HG02571 (cell line): ENCODE measurements around the gene IL20RB.
"Not testable (repeated sequence)": the region's sequence is repeated elsewhere in the genome, so short reads cannot be mapped to it uniquely, and the experiment has no call there.

Source experiments
- ATAC-seq: cut with Tn5 transposase; IDR thresholded peaks from one replicate; pipeline ENCODE4 v1.9.1; 2021; ENCODE audit warnings: mild to moderate bottlenecking, moderate library complexity; ENCODE audit not compliant: unreplicated experiment

Gene IL20RB

DNA sequence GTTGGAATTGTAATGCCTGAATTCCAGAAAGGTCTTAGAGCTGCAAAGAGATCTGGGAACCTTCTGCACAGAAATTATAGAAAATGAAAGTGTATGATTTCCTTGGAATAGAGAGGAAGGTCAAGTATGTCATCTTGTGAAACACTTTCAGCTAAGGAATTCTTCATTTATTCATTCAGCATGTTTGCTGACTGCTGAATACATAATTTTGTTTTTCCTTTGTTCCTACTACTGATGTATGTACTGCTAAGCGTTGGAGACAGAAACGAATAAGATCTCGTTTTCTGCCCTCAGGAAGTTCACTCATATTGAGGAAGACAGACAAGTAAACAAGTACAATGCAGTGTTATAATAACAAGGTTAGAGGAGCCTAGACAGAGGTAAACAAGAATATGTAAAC lies 14.3 kb upstream of the IL20RB start:
- no peak for ATAC-seq

DNA sequence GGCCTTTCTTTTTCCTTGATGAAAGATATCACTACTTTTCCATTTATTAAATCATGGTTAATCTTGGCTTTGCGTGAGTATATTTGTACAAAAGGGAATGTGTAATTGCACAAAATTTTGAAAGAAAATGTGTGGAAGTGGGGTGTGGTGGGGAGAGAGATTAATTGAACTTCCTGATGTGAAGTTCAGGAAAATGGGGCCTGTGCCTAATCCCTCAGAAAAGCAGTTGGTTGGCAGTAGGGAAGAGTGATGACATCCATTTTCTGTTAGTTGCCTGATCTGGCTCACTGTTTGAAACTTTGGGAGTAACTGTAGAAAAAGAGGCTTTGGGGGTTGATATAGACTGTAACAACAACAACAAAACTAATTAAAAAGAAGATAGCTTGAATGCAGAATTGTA lies 10.8 kb upstream of the IL20RB start:
- ATAC-seq: no peak

DNA sequence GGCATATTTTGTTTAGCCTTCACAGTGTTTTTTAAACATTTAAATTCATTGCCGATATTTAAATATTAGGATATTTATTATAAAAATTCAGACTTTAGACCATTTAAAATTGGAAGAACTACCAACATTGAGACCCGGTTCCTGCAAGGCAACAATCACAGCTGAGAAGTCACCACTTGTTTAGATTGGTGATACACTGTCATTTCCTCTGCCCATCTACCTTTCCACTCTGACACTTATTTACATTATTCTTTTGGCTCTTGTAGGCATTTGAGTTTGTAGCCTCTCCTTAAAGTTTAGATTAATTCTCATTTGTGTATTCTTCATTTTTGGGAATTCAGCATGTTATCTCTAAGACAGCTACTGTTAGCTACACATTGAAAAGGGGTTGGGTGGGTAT lies 10.3 kb upstream of the IL20RB start:
- no peak for ATAC-seq

DNA sequence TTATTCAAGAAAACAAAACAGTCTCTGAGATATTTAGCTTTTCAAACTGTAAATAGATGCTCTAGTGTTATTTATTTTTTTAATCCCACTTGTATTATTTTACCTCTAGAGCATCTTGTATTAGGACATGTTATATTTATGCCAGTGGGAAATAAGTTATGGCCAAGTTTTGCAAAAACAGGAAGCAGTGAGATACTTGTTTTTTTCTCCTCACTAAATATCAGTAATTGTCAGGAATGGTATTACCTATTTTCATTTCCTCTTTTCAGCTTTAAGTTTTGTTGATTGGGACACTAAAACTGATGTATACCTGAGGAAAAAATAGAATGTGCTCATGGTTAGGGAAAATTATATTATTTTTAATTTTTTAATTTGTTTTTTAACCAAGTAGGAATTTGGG lies 8.6 kb upstream of the IL20RB start:
- no peak for ATAC-seq

DNA sequence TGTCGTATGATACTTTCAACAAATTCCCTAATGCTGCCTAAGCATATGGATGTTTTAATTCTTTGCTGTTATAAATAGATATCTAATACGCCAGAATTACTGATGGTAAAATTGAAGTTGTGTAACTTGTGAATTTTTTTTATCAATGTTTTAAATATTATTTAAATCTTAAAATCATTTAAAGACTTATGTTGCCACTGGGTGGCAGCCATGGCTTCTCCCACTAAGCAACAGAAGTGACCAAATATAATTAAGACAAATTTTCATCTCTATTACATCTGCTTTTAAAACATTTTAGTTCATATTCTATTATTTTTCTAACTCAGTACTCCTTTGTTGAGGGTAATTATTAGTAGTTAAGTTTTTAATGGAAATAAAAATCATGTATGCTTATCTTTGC lies 8.1 kb upstream of the IL20RB start:
- ATAC-seq: no peak

DNA sequence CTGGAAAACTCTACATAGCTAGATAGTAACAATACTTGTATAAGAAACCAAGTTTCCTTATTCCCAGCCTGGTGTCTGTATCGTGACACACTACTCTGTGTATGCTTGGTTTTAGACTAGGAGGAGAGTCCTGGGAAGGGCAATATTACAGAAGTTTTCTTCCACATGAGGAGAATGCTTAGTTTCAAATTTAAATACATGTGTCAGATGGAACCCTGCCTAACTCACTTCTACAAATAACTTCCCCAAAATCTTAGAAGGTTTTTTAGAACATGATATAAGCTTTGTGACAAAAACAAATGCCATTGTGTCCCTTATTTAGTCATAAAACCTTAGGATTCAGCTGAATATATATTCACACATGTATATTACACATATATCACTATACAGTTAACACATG lies 7.2 kb upstream of the IL20RB start:
- ATAC-seq: no peak

DNA sequence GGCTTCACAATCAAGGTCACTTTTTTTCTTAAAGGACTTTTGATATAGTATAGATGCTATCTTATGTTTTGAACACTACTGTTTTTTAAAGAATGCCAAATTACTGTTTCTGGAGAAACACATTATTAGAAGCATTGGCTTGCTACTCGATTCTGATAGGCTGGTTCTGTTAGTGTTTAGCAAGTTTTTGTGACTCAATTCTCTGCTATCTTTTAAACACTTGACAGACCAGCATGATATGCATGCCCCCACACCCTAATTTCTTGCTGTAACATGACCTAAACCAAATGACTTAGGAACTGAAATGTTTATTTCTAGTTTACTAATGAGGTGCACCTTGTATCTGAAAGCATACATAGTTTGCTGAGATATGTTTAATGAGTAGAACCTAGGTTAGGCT lies 5.5 kb upstream of the IL20RB start:
- no peak for ATAC-seq

DNA sequence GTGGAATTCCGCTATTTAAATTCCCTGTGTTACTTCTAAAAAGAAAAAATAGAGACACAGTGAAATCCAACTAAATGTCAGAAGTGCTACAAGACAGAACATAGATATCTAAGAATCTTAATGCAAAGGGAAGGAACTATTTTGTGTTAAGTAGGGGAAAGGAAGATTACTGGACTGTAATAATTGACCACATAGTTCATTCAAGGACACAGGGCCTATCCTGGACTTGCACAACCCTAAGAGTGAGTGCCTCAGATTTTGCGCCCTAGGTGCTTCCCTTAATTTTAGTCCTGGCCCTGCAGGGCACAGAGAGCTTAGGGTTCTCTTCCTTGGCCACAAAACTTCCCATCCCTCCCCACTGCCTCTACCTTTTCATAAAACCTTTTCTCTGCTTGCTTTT lies 3.5 kb upstream of the IL20RB start:
- no peak for ATAC-seq

DNA sequence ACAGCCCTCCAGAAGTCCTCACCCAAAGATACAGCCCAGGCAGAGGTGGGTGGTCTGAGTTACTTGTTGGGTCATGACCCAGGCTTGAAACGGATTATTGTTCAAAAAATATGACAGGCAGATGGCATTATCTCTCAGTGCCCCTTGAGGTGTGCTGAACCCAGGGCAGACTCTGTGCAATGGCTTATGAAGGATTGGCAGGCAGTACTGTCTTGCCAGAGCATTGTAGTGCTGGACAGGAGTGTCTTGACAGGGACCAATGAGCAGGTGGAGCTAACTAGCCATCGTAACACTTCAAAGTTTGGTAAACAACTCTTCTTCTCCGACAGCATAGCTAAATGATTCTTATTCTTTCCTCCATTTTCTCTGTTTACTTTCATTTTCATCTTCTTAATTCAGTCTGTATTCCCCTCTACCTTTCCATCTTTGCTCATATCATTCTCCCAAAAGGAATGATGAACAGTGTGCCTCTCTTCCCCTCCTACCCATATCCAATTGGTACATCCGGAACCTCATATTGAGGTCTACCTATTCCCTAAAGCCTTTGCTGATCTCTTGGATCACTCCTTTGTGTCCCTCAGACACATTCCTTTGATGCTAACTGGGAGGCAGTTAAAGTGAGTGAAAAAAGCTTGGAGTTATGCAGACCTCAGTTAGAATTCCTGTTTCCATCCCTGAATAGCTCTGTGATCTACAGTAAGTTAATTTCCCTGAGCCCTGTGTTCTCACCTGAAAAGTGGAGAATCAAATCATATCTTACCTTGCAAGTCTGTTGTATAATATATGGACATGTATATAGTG lies 2.6 kb upstream of the IL20RB start:
- ATAC-seq: no peak

DNA sequence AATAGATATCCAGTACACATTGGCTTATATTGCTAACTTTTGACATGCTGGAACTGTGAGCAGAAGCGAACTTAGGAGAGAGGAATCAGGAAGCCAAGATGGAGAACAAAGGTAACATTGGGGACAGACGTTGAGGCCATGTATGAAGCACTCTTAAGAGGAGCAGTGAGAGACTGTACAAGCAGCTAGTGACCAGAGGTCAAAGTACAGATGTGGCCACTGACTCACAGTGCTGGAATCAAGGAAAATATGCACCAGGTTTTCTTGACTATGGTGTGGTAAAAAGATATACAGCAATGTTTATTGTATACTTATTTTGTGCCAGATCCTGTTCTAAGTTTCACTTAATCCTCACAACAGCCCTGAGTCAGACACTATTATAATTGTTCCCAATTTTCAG lies 2.0 kb upstream of the IL20RB start:
- ATAC-seq: no peak

DNA sequence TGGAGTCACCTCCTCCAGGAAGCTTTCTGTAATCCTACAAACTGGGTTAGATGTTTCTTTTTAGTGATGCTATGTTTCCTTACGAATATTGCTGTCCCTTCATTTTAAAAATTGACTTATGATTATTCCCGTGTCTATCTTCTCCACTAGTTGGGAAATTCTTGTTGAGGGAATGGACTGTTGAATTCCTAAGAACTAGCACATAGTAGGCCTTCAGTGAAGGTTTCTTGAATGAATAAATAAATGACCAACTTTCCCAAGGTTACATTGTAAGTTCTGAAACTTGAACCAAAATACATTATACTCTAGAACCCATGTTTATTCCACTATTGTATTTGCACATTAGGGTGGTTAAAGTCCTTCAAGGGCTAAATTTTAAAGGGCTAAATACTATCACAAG lies 812 bp upstream of the IL20RB start:
- no peak for ATAC-seq

DNA sequence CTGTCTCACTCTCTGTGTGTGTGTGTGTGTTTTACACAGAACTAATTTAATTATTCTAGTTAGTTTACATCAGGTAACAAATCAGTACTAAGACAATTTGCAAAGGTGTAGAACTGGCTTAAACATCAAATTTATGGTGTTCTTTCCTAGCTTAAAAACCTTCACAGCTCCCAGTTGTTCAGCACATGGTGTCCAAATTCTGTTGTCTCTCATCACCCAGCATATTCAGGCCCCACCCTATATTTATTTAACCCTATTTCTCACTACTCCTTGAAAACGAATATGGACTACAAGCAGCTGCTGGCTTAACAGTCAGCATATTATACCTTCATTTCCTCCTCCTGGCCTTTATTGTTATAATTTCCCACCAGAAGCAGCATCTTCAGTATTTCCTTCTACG lies 1.2 kb downstream of the IL20RB start:
- no peak for ATAC-seq

DNA sequence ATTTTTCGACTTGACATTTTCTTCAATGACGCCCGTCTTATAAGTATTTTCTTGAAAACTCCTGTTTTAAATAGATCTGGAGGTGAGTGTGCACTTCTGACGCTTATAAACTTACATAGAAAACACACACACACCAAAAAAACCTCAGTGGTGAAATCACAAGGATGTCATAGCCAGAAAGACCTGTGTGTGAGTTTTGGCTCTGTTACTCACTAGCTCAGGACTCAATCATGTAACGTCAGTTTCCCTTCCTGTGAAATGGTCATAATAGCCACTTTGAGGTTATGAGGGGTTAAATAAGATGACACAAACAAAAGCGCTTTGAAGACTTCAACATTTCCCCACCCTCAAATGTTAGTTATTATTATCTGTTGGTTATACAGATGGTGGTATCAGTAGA lies 1.8 kb downstream of the IL20RB start:
- no peak for ATAC-seq

DNA sequence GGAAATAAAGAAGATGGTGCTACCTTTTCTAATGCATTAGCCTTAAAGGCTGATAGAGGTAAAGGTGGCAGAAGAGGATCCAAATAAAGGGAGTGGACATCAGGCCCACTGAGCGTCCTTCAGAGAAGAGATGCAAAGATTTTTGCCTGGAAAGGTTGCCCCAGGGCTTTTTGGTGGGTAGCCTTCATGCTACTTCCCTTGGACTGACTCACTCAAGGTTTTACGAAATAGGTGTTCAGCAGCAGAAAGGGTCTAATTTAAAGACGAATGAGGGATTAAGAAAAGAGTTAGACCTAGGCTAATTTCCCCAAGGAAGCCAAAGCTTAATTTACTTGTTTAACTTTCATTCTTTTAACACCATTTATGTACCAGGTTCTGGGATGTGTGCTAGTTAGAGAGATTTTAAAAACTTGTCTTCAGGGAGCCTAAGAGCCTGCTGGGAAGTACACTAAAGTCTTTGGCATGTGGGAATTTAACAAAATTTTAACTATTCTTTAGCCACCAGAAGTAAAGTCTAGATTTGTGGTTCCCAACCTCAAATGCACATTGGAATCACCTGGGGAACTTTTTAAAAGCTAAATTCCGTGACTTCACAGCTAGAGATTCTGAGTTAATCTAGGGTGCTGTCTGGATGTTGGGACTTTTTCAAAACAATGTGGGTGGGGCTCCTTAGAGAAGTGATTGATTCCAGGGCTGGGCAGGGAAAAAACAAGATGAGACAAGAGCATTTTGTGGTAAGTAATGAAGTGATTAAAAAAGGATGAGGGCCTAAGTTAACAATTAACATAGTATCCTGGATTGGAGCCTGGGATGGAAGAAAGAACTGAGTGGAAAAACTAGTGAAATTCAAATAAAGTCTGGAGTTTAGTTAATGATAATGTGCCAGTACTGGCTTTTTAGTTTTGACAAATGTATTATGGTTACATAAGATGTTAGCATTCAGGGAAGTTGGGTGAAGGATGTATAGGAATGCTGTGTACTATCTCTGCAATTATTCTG lies 3.4 kb downstream of the IL20RB start:
- ATAC-seq: no peak

DNA sequence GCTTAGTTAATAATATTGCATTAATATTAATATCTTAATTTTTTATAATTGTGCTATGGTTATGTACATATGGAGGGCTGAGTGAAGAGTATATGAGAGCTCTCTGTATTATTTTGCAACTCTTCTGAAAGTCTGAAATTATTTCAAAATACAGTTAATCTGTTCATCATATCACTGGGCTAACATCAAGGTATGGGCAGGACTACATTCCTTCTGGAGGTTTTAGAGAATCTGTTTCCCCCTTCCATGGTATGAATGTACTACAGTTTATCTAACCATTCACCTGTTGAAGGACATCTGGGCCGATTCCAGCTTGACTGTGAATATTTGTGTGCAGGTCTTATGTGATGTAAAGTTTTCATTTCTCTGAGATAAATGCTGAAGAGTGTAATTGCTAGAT lies 5.1 kb downstream of the IL20RB start:
- ATAC-seq: no peak

DNA sequence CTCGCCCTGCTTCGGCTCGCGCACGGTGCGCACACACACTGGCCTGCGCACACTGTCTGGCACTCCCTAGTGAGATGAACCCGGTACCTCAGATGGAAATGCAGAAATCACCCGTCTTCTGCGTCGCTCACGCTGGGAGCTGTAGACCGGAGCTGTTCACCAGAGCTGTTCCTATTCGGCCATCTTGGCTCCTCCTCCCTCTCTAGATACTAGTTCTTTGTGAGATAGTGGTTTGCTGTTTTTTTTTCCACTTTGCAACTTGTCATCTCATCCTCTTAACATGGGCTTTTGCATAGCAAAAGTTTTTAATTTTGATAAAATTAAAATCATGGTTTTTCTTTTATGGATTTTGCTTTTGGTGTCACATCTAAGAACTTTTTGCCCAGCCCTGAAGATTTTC lies 11.8 kb downstream of the IL20RB start:
- not testable (repeated sequence) for ATAC-seq

DNA sequence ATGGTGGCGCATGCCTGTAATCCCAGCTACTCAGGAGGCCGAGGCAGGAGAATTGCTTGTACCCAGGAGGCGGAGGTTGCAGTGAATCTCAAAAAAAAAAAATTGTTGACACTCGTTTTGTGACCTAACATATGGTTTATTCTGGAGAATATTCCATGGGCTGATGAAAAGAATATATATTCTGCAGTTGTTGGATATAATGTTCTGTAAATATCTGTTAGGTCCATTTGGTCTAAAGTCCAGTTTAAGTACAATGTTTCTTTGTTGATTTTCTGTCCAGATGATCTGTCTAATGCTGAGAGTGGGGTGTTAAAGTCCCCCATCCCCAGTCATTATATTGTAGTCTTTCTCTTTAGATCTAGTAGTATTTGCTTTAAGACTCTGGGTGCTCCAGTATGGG lies 15.6 kb downstream of the IL20RB start:
- no peak for ATAC-seq

DNA sequence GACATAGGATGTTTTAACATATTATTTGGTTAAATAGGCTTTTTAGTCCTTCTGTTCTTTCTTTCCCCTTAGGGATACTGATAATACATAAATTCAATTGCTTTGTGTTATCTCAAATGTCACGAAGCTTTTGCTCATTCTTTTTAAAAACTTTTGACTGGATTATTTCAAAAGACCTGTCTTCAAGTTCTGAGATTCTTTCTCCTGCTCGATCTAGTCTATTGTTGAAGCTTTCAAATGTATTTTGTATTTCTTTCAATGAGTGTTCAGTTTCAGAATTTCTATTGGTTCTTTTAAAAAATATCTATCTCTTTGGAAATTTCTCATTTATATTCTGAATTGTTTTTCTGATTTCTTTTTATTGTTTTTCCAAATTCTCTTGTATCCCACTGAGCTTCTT lies 16.9 kb downstream of the IL20RB start:
- no peak for ATAC-seq

DNA sequence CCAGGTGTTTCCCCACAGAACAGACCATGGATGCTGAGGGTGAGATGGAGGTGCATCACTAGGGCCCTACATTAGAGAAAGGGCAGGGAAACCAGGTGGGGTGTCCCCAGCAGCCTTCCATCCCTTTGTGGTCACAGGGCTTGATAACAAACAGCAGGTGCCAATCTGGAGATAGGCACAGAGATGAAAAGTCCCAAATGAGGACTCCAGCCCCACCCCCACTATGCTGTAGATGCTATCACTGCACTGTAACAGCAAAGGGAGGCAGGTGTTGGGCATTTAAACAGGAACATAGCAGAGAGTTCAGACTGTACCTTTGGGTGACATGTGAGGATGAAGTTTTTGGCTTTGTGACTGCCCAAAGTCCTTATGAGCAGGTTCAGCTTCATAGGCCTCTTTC lies 21.4 kb downstream of the IL20RB start:
- no peak for ATAC-seq

DNA sequence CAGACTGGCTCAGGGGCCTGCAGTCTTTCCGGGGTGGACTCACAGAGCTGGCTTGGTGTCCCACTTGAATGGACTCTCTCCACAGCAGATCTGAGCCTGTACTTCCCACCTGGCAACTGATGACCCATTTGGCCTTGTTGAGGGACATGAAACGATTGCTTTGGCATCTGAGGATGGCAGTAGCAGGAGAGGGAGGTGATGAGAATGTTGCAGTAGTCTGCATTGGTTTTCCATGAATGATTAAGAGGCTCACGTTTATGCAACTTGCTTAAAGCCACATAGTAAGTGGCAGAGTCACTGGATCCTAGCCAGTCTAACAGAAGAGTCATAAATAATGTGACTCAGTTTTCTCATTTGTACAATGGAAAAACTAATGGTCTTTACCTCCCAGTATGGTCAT lies 21.9 kb downstream of the IL20RB start:
- no peak for ATAC-seq

DNA sequence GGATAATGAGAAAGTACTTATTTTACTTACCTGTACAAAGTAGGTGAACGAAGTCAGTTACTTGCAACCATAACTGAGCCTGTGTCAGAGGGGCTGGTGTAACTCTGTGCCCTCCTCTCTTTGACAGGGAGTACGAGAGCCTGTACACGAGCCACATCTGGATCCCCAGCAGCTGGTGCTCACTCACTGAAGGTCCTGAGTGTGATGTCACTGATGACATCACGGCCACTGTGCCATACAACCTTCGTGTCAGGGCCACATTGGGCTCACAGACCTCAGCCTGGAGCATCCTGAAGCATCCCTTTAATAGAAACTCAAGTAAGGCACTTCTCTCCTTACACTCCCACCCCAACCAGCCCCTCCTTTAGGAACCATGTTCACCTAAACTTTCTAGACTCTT lies 24.2 kb downstream of the IL20RB start:
- ATAC-seq: no peak

DNA sequence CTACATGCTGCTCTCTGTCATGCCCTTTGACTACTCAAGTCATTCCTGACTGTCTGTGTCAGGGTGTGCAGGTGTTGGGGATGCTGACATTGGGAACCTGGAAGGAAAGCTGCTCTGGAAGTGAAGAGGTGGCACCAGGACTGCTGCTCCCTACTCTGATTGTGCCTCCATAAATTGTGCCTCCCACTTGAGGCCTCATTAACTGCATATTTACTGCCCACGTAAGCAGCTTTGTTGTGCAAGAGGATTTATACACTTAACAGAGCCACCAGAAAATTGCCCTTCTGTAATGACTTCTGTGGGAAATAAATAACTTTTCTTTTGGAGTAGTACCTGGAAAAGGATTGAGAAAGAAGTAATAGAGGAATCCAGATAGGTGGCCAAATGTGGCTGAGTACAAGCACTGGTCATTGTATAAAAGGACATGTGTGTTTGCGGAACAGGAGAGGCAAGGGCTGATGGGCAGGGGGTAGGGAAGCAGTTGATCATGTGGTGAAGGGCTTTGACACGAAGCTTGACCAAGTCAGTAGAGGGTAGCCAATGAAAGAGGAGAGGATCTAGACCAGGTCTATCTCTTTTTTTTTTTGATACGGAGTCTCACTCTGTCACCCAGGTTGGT lies 24.8 kb downstream of the IL20RB start:
- no peak for ATAC-seq
